GM13976 (cell line): ENCODE measurements around the gene GLG1.
"Not testable (repeated sequence)": the region's sequence is repeated elsewhere in the genome, so short reads cannot be mapped to it uniquely, and the experiment has no call there.

ENCODE experiments used
- DNase-seq: peaks from one replicate; pipeline ENCODE4 v3.0.0; 2012; ENCODE audit warnings: low spot score
- in situ Hi-C: fragments of 300-500 bp; cut with MboI; formaldehyde crosslinking; loops from one replicate; pipeline ENCODE4 v1.12.0; 2022; ENCODE audit warnings: low sequenced_read_pairs, mixed read lengths, inconsistent platforms; ENCODE audit not compliant: unreplicated experiment
- TF ChIP-seq, protein P1 (sequence below): IDR thresholded peaks from 2 replicates; pipeline ENCODE4 v1.5.1; 2012; ENCODE audit warnings: borderline replicate concordance, mild to moderate bottlenecking; ENCODE audit not compliant: insufficient read depth; ENCODE audit errors: extremely low read depth, missing control alignments, control extremely low read depth

GLG1 gene

DNA sequence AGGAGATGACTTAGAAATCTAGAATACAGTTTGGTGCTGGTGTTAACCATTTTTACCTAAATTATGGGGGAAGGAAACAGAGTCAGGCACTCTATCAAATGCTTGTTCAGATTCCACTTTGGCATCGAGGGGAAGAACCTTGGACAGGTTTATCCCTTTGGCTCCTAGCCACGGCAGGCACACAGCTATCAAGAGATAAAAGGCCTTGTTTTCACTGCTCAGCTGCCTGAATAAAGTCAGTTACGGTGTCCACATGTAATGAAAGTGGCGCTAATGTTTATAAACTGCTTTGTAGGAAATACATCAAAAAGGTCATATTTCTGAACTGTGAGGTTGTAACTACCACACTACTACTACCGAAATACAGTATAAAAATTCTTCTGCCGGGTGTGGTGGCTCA lies 66.3 kb downstream of the GLG1 start:
- DNase-seq, in situ Hi-C loops: not testable (repeated sequence)

GRCh38 chr16:74538801-74539200 lies 68.1 kb downstream of the GLG1 start:
- in situ Hi-C loops, DNase-seq: not testable (repeated sequence)

DNA sequence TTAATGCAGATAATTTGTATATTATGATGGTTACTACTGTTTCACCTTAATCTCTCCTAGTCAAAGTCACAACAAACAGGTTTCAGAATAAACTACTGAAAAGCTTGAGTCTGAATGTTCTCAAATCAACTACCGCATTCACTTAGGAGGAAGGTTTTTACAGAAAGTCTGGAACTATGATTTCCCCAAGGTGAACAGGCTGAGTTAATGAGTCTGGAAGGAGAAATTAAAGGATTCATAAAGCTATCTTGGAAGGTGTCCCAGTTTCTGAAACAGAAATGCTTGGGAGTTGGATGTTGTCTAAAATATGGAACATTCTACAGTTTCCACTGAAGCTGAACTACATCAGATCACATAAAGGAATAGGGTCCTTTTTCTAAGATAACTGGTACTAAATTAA lies 69.2 kb downstream of the GLG1 start:
- in situ Hi-C loops, DNase-seq: not testable (repeated sequence)

GRCh38 chr16:74534650-74535049 lies 72.3 kb downstream of the GLG1 start:
- in situ Hi-C loops, DNase-seq: not testable (repeated sequence)

- TF ChIP-seq, protein P1, sequence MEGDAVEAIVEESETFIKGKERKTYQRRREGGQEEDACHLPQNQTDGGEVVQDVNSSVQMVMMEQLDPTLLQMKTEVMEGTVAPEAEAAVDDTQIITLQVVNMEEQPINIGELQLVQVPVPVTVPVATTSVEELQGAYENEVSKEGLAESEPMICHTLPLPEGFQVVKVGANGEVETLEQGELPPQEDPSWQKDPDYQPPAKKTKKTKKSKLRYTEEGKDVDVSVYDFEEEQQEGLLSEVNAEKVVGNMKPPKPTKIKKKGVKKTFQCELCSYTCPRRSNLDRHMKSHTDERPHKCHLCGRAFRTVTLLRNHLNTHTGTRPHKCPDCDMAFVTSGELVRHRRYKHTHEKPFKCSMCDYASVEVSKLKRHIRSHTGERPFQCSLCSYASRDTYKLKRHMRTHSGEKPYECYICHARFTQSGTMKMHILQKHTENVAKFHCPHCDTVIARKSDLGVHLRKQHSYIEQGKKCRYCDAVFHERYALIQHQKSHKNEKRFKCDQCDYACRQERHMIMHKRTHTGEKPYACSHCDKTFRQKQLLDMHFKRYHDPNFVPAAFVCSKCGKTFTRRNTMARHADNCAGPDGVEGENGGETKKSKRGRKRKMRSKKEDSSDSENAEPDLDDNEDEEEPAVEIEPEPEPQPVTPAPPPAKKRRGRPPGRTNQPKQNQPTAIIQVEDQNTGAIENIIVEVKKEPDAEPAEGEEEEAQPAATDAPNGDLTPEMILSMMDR, result no peak
- in situ Hi-C loops, result no loop called here
- peak; percentile 0 for DNase-seq
These were observed 82.0 kb downstream of the GLG1 start for GRCh38 chr16:74524926-74525325.

DNA sequence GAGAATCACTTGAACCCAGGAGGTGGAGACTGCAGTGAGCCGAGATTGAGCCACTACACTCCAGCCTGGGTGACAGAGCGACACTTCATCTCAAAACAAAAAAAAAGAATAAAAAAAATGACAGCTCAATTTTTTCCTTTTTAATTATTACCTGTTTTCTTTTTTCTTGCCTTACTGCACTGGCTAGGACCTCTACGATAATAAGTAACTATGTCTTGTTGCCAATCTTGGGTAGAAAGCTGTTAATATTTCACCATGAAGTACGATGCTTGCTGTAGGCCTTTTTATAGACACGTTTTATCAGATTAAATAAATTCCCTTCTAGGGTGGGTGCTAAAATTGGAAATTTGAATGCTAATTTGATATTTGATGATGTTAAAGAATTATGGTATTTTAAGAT lies 82.8 kb downstream of the GLG1 start:
- in situ Hi-C loops, result no loop called here
- no peak for DNase-seq
- TF ChIP-seq, protein P1, result no peak

- in situ Hi-C loops, DNase-seq: not testable (repeated sequence)
These were observed 83.2 kb downstream of the GLG1 start for GRCh38 chr16:74523706-74524105.

- in situ Hi-C loops, result no loop called here
- no peak for DNase-seq
- TF ChIP-seq, protein P1, result no peak
These were observed 84.8 kb downstream of the GLG1 start for GRCh38 chr16:74522160-74522559.

GRCh38 chr16:74521691-74522090 lies 85.2 kb downstream of the GLG1 start:
- TF ChIP-seq, protein P1, result no peak
- in situ Hi-C loops, result no loop called here
- DNase-seq, result no peak

GRCh38 chr16:74518934-74519333 lies 88.0 kb downstream of the GLG1 start:
- in situ Hi-C loops, result not testable (repeated sequence)

GRCh38 chr16:74511961-74512360 lies 95.0 kb downstream of the GLG1 start:
- in situ Hi-C loops, result no loop called here
- DNase-seq, result no peak
- TF ChIP-seq, protein P1, result no peak

More at GRCh38 chr16:74518934-74519333, 88.0 kb downstream of the GLG1 start:
- not testable (repeated sequence) for DNase-seq
